Calu3 (cell line): ENCODE results near the gene MYO1G. TPM values are rescaled to one million over a fixed set of nuclear protein-coding genes. Genes with fewer than 3 reads are reported as not detected.
"Not testable (repeated sequence)": the region's sequence is repeated elsewhere in the genome, so short reads cannot be mapped to it uniquely, and the experiment has no call there.

Experiments used
- BruUV-seq: library from RNA; stranded (reverse); fragments of 400-500 nt; replicated peaks from 2 replicates; lab custom pipeline; 2021; lab: Mats Ljungman, UMichigan
- CTCF ChIA-PET: fragments of 300-600 bp; sonication (Branson Sonifier 250); formaldehyde crosslinking; loops from one replicate; lab custom pipeline; 2022; ENCODE audit warnings: antibody characterized with exemption; lab: Charles Lee
- DNase-seq: peaks from one replicate; pipeline ENCODE4 v3.0.0; 2022
- H3K27ac Mint-ChIP-seq: one replicate; pipeline ENCODE4 v1.8.0; 2022; ENCODE audit warnings: mixed read lengths; ENCODE audit not compliant: unreplicated experiment
- H3K27me3 Mint-ChIP-seq: one replicate; pipeline ENCODE4 v1.8.0; 2022; ENCODE audit warnings: mixed read lengths; ENCODE audit not compliant: unreplicated experiment
- H3K36me3 Mint-ChIP-seq: one replicate; pipeline ENCODE4 v1.8.0; 2022; ENCODE audit warnings: mild to moderate bottlenecking, moderate library complexity, mixed read lengths; ENCODE audit not compliant: insufficient read depth, unreplicated experiment
- H3K4me1 Mint-ChIP-seq: one replicate; pipeline ENCODE4 v1.8.0; 2022; ENCODE audit warnings: mild to moderate bottlenecking, low read depth, mixed read lengths; ENCODE audit not compliant: unreplicated experiment
- H3K4me3 Mint-ChIP-seq: one replicate; pipeline ENCODE4 v1.8.0; 2022; ENCODE audit warnings: mild to moderate bottlenecking, low read depth, moderate library complexity, mixed read lengths; ENCODE audit not compliant: unreplicated experiment
- H3K9me3 Mint-ChIP-seq: one replicate; pipeline ENCODE4 v1.8.0; 2022; ENCODE audit warnings: low read depth, mixed read lengths; ENCODE audit not compliant: unreplicated experiment
- intact Hi-C: fragments of 100-400 bp; cut with micrococcal nuclease; formaldehyde crosslinking; loops from one replicate; pipeline ENCODE4 v1.10.0; 2022; ENCODE audit not compliant: unreplicated experiment
- total RNA-seq: library from RNA; stranded (reverse); gene quantifications from 2 replicates; pipeline ENCODE4 v1.2.3, GENCODE V29; 2022
- TF ChIP-seq, protein P1 (sequence below): fragments of 200-600 bp; IDR thresholded peaks from one replicate; pipeline ENCODE4 v1.8.0; 2022; ENCODE audit warnings: antibody characterized with exemption; ENCODE audit not compliant: unreplicated experiment

MYO1G gene
- total RNA-seq, 1 experiment from 2014 or later = 0.33 TPM

DNA sequence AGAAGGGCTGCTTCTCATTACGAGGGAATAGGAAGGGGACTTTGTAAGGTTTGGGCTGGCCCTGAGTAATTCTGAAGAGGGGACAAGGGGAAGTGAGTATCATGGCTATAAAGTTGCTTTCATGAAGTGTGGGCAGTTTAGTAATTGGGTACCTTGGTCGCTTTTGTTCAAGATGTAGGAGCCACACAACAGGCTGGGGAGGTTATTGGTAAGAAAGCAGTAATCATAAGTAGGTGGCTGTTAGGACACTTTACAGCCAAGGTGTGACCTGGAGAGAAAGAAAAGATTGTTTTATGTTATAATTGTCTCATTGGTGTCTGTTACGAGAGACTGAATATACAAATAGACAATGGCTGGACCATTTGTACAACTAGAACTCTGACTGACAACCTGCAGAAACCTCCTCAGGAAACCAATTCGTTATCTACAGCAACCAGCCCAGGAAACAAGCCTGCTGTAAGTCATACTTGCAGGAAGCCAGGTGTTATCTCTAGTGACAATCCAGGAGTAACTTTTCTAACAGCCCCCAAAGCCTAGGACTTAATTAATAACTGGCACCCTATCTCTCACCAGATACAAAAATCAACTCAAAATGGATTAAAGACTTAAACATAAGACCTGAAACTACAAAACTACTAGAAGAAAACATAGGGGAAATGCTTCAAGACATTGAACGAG is 16.2 kb upstream of the MYO1G start:
- CTCF ChIA-PET = interaction anchor here (0.6 kb wide), 1 partner anchor 41 kb away, joined by 3 read pairs; no protein-coding TSS in a partner anchor
- Mint-ChIP-seq H3K4me3 (no peak overlapping the region), H3K9me3 (no peaks in the 10 kb centered on the region), H3K4me1 (peaks cover 44% of the 10 kb centered on the region), H3K27me3 (no peaks in the 10 kb centered on the region), H3K36me3 (peaks cover 16% of the 10 kb centered on the region), H3K27ac (no peak overlapping the region)
- BruUV-seq = no TSS peak
- intact Hi-C loops = no loop called here
- TF ChIP-seq, protein P1, sequence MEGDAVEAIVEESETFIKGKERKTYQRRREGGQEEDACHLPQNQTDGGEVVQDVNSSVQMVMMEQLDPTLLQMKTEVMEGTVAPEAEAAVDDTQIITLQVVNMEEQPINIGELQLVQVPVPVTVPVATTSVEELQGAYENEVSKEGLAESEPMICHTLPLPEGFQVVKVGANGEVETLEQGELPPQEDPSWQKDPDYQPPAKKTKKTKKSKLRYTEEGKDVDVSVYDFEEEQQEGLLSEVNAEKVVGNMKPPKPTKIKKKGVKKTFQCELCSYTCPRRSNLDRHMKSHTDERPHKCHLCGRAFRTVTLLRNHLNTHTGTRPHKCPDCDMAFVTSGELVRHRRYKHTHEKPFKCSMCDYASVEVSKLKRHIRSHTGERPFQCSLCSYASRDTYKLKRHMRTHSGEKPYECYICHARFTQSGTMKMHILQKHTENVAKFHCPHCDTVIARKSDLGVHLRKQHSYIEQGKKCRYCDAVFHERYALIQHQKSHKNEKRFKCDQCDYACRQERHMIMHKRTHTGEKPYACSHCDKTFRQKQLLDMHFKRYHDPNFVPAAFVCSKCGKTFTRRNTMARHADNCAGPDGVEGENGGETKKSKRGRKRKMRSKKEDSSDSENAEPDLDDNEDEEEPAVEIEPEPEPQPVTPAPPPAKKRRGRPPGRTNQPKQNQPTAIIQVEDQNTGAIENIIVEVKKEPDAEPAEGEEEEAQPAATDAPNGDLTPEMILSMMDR = no peak
- no peak for DNase-seq

DNA sequence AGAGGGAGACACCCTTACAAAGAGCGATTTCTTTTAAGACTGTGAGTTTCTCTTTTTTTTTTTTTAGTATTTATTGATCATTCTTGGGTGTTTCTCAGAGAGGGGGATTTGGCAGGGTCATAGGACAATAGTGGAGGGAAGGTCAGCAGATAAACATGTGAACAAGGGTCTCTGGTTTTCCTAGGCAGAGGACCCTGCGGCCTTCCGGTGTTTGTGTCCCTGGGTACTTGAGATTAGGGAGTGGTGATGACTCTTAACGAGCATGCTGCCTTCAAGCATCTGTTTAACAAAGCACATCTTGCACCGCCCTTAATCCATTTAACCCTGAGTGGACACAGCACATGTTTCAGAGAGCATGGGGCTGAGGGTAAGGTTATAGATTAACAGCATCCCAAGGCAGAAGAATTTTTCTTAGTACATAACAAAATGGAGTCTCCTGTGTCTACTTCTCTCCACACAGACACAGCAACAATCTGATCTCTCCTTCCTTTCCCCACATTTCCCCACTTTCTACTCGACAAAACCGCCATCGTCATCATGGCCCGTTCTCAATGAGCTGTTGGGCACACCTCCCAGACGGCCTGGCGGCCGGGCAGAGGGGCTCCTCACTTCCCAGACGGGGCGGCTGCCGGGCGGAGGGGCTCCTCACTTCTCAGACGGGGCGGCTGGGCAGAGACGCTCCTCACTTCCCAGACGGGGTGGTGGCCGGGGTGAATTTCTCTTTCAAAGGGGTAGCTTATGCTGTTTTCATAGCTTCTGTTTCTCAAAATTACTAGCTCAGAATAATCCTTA is 13.4 kb upstream of the MYO1G start:
- peaks cover 62% of the 10 kb centered on the region for H3K4me1 Mint-ChIP-seq
- BruUV-seq, H3K27me3 Mint-ChIP-seq, intact Hi-C loops, H3K27ac Mint-ChIP-seq, DNase-seq, H3K9me3 Mint-ChIP-seq, H3K4me3 Mint-ChIP-seq: not testable (repeated sequence)
- CTCF ChIA-PET = interaction anchor here (0.8 kb wide), 1 partner anchor 200 kb away, joined by 4 read pairs; no protein-coding TSS in a partner anchor
- H3K36me3 Mint-ChIP-seq = peaks cover 18% of the 10 kb centered on the region

DNA sequence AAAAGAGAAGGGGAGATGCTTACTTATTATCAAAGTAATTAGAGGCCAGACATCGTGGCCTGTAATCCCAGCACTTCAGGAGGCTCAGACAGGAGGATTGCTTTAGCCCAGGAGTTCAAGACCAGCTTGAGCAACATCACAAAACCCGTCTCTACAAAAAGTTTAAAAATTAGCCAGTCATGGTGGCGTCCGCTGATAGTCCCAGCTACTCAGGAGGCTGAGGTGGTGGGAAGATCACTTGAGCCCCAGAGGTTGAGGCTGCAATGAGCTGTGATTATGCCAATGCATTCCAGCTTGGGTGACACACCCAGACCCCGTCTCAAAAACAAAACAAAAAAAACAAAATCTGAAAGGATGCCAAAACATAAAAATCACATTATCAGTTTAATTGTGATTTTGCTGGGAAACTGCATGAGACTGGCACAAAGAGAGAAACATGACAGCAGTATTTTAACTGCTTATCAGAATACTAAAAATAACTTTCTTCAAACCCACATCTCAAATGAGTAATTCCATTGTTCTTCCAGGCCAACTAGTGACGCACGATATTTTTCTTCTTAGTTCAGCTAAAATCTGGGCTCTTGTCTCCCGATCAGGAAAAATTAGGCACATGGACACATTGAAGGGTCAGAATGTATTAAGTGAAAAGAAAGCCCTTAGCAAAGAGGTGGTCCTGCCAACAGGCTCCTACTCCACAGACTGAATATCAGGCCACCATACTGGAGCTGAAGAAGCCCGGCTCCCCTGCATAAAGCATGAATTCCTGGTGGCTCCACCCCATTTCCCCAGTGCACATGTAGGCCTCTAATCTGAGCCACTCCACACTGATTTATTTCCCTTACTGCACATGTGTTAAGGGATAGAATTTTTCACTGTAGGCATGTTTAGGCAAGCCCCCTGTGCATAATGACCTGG is 11.6 kb upstream of the MYO1G start:
- no TSS peak for BruUV-seq
- intact Hi-C loops = no loop called here
- no peak for DNase-seq
- peaks cover 36% of the 10 kb centered on the region for H3K36me3 Mint-ChIP-seq
- CTCF ChIA-PET = interaction anchor here (2.7 kb wide), 1 partner anchor 9 kb away, joined by 18 read pairs; the partner anchor contains the start of gene CCM2
- peaks cover 2% of the 10 kb centered on the region for H3K9me3 Mint-ChIP-seq
- no peaks in the 10 kb centered on the region for H3K27me3 Mint-ChIP-seq
- H3K27ac Mint-ChIP-seq = peak overlapping the region; percentile 13
- TF ChIP-seq, protein P1 = no peak
- peaks cover 57% of the 10 kb centered on the region for H3K4me1 Mint-ChIP-seq
- H3K4me3 Mint-ChIP-seq = no peak overlapping the region

DNA sequence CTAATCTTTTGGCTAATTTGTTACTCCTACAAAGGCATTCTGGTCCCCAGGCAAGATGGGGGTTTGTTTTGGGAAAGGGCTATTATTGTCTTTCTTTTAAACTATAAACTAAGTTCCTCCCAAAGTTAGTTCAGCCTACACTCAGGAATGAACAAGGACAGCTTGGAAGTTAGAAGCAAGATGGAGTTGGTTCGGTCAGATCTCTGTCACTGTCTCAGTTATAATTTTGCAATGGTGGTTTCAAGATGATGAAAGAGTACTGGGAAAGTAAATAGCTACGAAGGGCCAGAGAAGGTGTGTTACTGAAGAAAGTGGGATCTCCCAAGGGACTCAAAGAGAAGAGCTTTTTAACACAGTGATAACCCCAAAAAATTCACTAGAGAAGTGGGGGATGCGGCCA is 10.3 kb upstream of the MYO1G start:
- intact Hi-C loops = no loop called here
- BruUV-seq = no TSS peak
- Mint-ChIP-seq H3K27me3 (no peaks in the 10 kb centered on the region), H3K27ac (peak overlapping the region; percentile 42), H3K4me1 (peaks cover 64% of the 10 kb centered on the region), H3K36me3 (peaks cover 48% of the 10 kb centered on the region), H3K4me3 (no peak overlapping the region), H3K9me3 (peaks cover 2% of the 10 kb centered on the region)
- TF ChIP-seq, protein P1 = no peak
- CTCF ChIA-PET = interaction anchor here (0.6 to 2.7 kb wide), 3 partner anchors 10 to 251 kb away, joined by 3 to 18 read pairs (median 3); partner anchors contain the start of gene CCM2
- DNase-seq = no peak
